Lower leg skin (tissue), 3 donors: Measurements from ENCODE around the gene HK2.

Experiments
- POLR2A ChIP-seq, 2 donors: fragments of 450-650 bp; IDR thresholded peaks; one replicate each; pipeline ENCODE4 v1.6.1; 2016 to 2017; ENCODE audit warnings: antibody characterized with exemption in 2 of 2, mild to moderate bottlenecking in 1 of 2, moderate library complexity in 1 of 2
- TF ChIP-seq, protein P1 (sequence below), 3 donors: fragments of 450-650 bp; IDR thresholded peaks; one replicate each; pipeline ENCODE4 v1.5.1; 2016; ENCODE audit warnings: antibody characterized with exemption in 3 of 3, mild to moderate bottlenecking in 3 of 3, moderate library complexity in 2 of 3

DNA sequence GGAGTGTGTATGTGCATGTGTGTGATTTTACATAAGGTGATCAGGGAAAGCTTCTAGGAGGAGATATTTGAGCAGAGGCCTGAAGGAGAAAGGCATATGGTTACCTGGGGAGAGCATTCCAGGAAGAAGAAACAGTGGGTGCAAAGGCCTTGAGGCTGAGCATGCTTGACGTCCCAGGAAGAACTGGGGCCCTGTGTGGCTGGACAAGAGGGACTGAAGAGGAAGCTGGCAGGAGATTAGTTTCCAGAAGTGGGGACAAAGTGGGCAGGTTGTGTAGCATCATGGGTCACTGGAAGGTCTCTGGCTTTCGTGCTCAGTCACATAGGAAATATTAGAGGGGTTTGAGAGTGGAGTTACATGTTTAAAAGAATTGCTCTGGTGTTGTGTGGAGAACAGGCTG lies 82.5 kb downstream of the HK2 start:
- TF ChIP-seq, protein P1, sequence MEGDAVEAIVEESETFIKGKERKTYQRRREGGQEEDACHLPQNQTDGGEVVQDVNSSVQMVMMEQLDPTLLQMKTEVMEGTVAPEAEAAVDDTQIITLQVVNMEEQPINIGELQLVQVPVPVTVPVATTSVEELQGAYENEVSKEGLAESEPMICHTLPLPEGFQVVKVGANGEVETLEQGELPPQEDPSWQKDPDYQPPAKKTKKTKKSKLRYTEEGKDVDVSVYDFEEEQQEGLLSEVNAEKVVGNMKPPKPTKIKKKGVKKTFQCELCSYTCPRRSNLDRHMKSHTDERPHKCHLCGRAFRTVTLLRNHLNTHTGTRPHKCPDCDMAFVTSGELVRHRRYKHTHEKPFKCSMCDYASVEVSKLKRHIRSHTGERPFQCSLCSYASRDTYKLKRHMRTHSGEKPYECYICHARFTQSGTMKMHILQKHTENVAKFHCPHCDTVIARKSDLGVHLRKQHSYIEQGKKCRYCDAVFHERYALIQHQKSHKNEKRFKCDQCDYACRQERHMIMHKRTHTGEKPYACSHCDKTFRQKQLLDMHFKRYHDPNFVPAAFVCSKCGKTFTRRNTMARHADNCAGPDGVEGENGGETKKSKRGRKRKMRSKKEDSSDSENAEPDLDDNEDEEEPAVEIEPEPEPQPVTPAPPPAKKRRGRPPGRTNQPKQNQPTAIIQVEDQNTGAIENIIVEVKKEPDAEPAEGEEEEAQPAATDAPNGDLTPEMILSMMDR (IDR thresholded peaks at IDR 0.05) = no peak
- no peak for TF ChIP-seq POLR2A (IDR thresholded peaks at IDR 0.05)
